GM13977 (cell line): ENCODE results near the gene PMS1.

Experiments
- DNase-seq: peaks from one replicate; pipeline ENCODE4 v3.0.0; 2012; ENCODE audit warnings: low spot score
- in situ Hi-C: fragments of 300-500 bp; cut with MboI; formaldehyde crosslinking; loops from one replicate; pipeline ENCODE4 v1.12.0; 2022; ENCODE audit warnings: low sequenced_read_pairs, low pct_unique_long_range_greater_than_20kb, mixed read lengths, inconsistent platforms; ENCODE audit not compliant: unreplicated experiment
- TF ChIP-seq, protein P1 (sequence below): IDR thresholded peaks from 2 replicates; pipeline ENCODE4 v1.5.1; 2012; ENCODE audit warnings: mild to moderate bottlenecking, control low read depth; ENCODE audit not compliant: insufficient read depth; ENCODE audit errors: extremely low read depth, missing control alignments

The PMS1 gene

GRCh38 chr2:189803431-189803830 is 19.2 kb downstream of the PMS1 start:
- TF ChIP-seq, protein P1, sequence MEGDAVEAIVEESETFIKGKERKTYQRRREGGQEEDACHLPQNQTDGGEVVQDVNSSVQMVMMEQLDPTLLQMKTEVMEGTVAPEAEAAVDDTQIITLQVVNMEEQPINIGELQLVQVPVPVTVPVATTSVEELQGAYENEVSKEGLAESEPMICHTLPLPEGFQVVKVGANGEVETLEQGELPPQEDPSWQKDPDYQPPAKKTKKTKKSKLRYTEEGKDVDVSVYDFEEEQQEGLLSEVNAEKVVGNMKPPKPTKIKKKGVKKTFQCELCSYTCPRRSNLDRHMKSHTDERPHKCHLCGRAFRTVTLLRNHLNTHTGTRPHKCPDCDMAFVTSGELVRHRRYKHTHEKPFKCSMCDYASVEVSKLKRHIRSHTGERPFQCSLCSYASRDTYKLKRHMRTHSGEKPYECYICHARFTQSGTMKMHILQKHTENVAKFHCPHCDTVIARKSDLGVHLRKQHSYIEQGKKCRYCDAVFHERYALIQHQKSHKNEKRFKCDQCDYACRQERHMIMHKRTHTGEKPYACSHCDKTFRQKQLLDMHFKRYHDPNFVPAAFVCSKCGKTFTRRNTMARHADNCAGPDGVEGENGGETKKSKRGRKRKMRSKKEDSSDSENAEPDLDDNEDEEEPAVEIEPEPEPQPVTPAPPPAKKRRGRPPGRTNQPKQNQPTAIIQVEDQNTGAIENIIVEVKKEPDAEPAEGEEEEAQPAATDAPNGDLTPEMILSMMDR = no peak
- no peak for DNase-seq
- in situ Hi-C loops = no loop called here

GRCh38 chr2:189818249-189819038 is 34.2 kb downstream of the PMS1 start:
- DNase-seq = no peak
- in situ Hi-C loops = no loop called here
- TF ChIP-seq, protein P1 = no peak

DNA sequence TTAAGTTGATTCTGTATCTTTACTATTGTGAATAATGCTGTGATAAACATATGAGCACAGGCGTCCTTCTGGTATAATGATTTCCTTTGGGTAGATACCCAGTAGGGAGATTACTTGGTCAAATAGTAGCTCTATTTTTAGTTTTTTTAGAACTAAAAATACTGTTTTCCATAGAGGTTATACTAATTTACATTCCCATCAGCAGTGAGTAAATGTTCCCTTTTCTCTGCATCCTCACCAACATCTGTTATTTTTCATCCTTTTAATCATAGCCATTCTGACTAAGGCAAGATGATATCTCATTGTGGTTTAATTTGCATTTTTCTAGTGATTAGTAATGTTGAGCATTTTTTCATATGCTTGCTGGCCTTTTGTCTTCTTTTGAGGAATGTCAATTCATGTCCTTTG is 35.1 kb downstream of the PMS1 start:
- in situ Hi-C loops = no loop called here
- no peak for DNase-seq
- TF ChIP-seq, protein P1 = no peak

GRCh38 chr2:189821953-189822748 is 37.9 kb downstream of the PMS1 start:
- no peak for DNase-seq
- TF ChIP-seq, protein P1 = no peak
- in situ Hi-C loops = no loop called here

DNA sequence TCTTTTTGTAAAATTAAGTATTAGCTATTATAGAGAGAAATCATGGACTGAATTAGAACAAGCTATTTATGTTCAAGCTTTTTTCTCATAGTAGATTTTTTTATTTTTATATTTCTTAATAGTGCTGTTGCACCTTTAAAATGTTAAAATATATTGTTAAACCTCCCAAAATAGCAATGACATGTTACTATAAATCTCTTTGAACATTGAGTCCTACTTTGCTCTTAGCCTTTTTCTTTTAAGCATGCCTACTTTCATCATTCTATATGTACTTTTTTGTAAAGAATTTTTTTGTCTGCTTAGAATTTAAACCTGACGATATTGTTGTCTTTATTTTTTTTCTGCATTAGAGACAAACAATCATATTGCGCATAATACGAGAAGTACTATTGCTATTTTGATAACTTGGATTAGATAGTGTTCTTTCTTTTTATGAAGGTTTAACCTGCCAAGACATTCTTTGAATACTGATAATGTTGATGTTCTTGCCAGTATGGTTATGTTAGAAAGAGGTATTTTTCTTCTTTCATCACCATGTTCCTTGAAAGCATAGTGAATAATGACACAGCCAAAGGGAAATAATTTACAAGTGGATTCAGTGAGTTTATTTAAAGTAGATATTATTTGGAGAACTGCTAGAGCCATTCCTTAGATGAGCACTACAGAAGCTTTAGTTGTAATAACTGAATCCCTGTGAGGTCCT is 40.6 kb downstream of the PMS1 start:
- TF ChIP-seq, protein P1 = no peak
- no peak for DNase-seq
- in situ Hi-C loops = no loop called here

DNA sequence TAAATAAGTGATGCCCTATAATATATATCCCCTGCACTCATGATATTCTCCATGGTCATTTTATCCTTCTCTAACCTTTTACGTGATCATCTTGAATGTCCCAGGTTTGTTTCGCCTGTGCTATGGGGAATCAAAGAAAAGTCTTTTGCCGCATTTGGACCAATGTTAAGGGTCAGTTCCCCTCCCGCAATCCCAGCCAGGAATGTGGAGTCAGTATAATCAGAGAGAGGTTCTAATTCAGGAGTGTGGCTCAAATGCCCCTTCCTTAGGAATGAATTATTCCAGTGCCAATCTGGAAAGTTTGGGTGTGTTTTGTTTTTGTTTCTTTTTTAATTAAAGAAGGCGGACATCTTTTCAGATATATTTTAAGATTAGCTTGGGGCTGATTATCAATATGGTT is 41.8 kb downstream of the PMS1 start:
- TF ChIP-seq, protein P1 = no peak
- in situ Hi-C loops = no loop called here
- DNase-seq = no peak
